Breast epithelium (tissue), 4 donors: ENCODE data around the gene PITX2. TPM values are rescaled to one million over a fixed set of nuclear protein-coding genes. Genes with fewer than 3 reads are reported as not detected.

ENCODE experiments used
- DNase-seq, 2 donors: peaks; one replicate each; pipeline ENCODE4 v3.0.0-alpha.2; 2019; ENCODE audit warnings: low spot score in 2 of 2
- H3K27ac ChIP-seq, 2 donors: fragments of 200-600 bp; sonication (generic) in 1 of 2; one replicate each; pipeline ENCODE4 v1.5.1; 2016 to 2019; ENCODE audit warnings: mild to moderate bottlenecking in 1 of 2
- H3K27me3 ChIP-seq, 2 donors: fragments of 200-600 bp; sonication (generic) in 1 of 2; one replicate each; pipeline versions ENCODE4 v1.5.1 to v1.6.0; 2017 to 2019; ENCODE audit warnings: control low read depth in 1 of 2, mild to moderate bottlenecking in 1 of 2
- H3K36me3 ChIP-seq: fragments of 200-600 bp; one replicate; pipeline ENCODE4 v1.5.1; 2019
- H3K4me1 ChIP-seq, 2 donors: fragments of 200-600 bp; sonication (generic); one replicate each; pipeline ENCODE4 v1.5.1; 2016 to 2019; ENCODE audit warnings: control low read depth in 1 of 2
- H3K4me3 ChIP-seq, 3 donors: fragments of 200-600 bp; sonication (generic); 1 replicate in 2 of 3; 2 replicates in 1 of 3; pipeline ENCODE4 v1.5.1; 2016 to 2019; ENCODE audit warnings: mild to moderate bottlenecking in 3 of 3, moderate library complexity in 2 of 3
- H3K9me3 ChIP-seq, 2 donors: fragments of 200-600 bp; sonication (generic) in 1 of 2; one replicate each; pipeline ENCODE4 v1.5.1; 2016 to 2019; ENCODE audit warnings: control low read depth in 1 of 2
- CTCF ChIP-seq, 3 donors: fragments of 450-650 bp; IDR thresholded peaks; one replicate each; pipeline ENCODE4 v1.5.1; 2016 to 2017; ENCODE audit warnings: antibody characterized with exemption in 3 of 3, mild to moderate bottlenecking in 3 of 3, moderate library complexity in 3 of 3
- POLR2A ChIP-seq: fragments of 450-650 bp; IDR thresholded peaks from one replicate; pipeline ENCODE4 v1.6.1; 2016; ENCODE audit warnings: antibody characterized with exemption, mild to moderate bottlenecking, moderate library complexity
- POLR2AphosphoS5 ChIP-seq, 3 donors: sonication (generic); formaldehyde crosslinking; IDR thresholded peaks; one replicate each; pipeline ENCODE4 v1.6.1; 2017; ENCODE audit warnings: antibody characterized with exemption in 3 of 3
- intact Hi-C: fragments of 100-400 bp; cut with DNase I; formaldehyde crosslinking; loops from one replicate; pipeline ENCODE4 v1.15.1; 2023; ENCODE audit warnings: low total_unique reads
- total RNA-seq, 3 donors: library from RNA; depleted of rRNA; stranded (reverse); fragments of >200 nt; gene quantifications; one replicate each; pipeline ENCODE4 v1.1.0, GENCODE V29; 2016

Gene PITX2
- total RNA-seq, 3 donors from 2014 or later, result 0.33 to 2.6 TPM; not detected in 1

- intact Hi-C loops, result no loop called here
- TF ChIP-seq POLR2AphosphoS5 (IDR thresholded peaks at IDR 0.05), result no peak
- no peak for TF ChIP-seq POLR2A
- no peak for TF ChIP-seq CTCF (IDR thresholded peaks at IDR 0.05)
- H3K27me3 ChIP-seq, result peaks cover 8 to 92% of the 10 kb centered on the region in 2 donors
Observed at GRCh38 chr4:110612631-110613269, 10.1 kb downstream of the PITX2 start.

GRCh38 chr4:110611968-110612447 lies 10.9 kb downstream of the PITX2 start:
- no peak overlapping the region for H3K27ac ChIP-seq
- peaks cover 8 to 85% of the 10 kb centered on the region in 2 donors for H3K27me3 ChIP-seq
- H3K36me3 ChIP-seq, result no peaks in the 10 kb centered on the region
- H3K4me1 ChIP-seq, result no peaks in the 10 kb centered on the region
- no peak for TF ChIP-seq CTCF (IDR thresholded peaks at IDR 0.05)
- no peak for TF ChIP-seq POLR2A
- no peak for TF ChIP-seq POLR2AphosphoS5 (IDR thresholded peaks at IDR 0.05)
- no peak for DNase-seq
- H3K4me3 ChIP-seq, result peak overlapping the region in 2 of 3 donors; percentile 21 to 56
- H3K9me3 ChIP-seq, result no peaks in the 10 kb centered on the region
- intact Hi-C loops, result no loop called here

More at GRCh38 chr4:110612631-110613269, 10.1 kb downstream of the PITX2 start:
- Histone ChIP-seq H3K36me3 (no peaks in the 10 kb centered on the region), H3K4me1 (no peaks in the 10 kb centered on the region), H3K9me3 (no peaks in the 10 kb centered on the region), H3K27ac (no peak overlapping the region), H3K4me3 (no peak overlapping the region)
- no peak for DNase-seq

GRCh38 chr4:110610940-110611831 lies 11.7 kb downstream of the PITX2 start:
- Histone ChIP-seq H3K4me3 (peak overlapping the region in 2 of 3 donors; percentile 21 to 56), H3K27me3 (peaks cover 8 to 77% of the 10 kb centered on the region in 2 donors), H3K36me3 (no peaks in the 10 kb centered on the region), H3K27ac (no peak overlapping the region), H3K9me3 (no peaks in the 10 kb centered on the region), H3K4me1 (no peaks in the 10 kb centered on the region)
- intact Hi-C loops, result loop anchor here (1.0 kb wide), 1 partner anchor 25 kb away; no protein-coding TSS in a partner anchor
- TF ChIP-seq POLR2A, result no peak
- TF ChIP-seq POLR2AphosphoS5 (IDR thresholded peaks at IDR 0.05), result no peak
- TF ChIP-seq CTCF (IDR thresholded peaks at IDR 0.05), result no peak
- DNase-seq, result no peak

- Histone ChIP-seq H3K27ac (no peak overlapping the region), H3K27me3 (peaks cover 4 to 71% of the 10 kb centered on the region in 2 donors), H3K4me3 (no peak overlapping the region), H3K4me1 (no peaks in the 10 kb centered on the region), H3K36me3 (no peaks in the 10 kb centered on the region), H3K9me3 (no peaks in the 10 kb centered on the region)
- intact Hi-C loops, result loop anchor here (1.0 kb wide), 1 partner anchor 26 kb away; no protein-coding TSS in a partner anchor
- TF ChIP-seq CTCF (IDR thresholded peaks at IDR 0.05), result no peak
- TF ChIP-seq POLR2AphosphoS5 (IDR thresholded peaks at IDR 0.05), result no peak
- TF ChIP-seq POLR2A, result no peak
- no peak for DNase-seq
Observed at GRCh38 chr4:110610620-110610939, 12.3 kb downstream of the PITX2 start.
